IMR-90 (cell line): Measurements from ENCODE around the gene TLX1. TPM values are rescaled to one million over a fixed set of nuclear protein-coding genes. Genes with fewer than 3 reads are reported as not detected.
A peak's percentile ranks its signal among the peaks of the same experiment; 100 is the strongest.

Experiments
- ATAC-seq: fragments of 200-7000 bp; cut with Tn5 transposase; 2 replicates; pipeline ENCODE4 v1.9.1; 2020; ENCODE audit warnings: low read depth, mild to moderate bottlenecking, moderate library complexity
- BruUV-seq: library from RNA; stranded (reverse); fragments of 400-500 nt; replicated peaks from 2 replicates; lab custom pipeline; 2021; lab: Mats Ljungman, UMichigan
- CTCF ChIA-PET: fragments of 300-600 bp; formaldehyde crosslinking; extraction: SDS; loops from one replicate; lab custom pipeline; 2021; ENCODE audit warnings: antibody characterized with exemption; lab: Yijun Ruan, JAX
- POLR2A ChIA-PET: fragments of 300-600 bp; sonication (Branson Sonifier 250); formaldehyde crosslinking; loops from one replicate; lab custom pipeline; 2022; ENCODE audit warnings: antibody characterized with exemption; ENCODE audit not compliant: unreplicated experiment; lab: Charles Lee
- DNase-seq: peaks from one replicate; pipeline ENCODE4 v3.0.0; 2013
- H2AFZ ChIP-seq: replicated peaks from 2 replicates; pipeline ENCODE3; 2013; ENCODE audit warnings: low read length, mild to moderate bottlenecking; ENCODE audit not compliant: poor library complexity
- H2AK5ac ChIP-seq: 2 replicates; pipeline ENCODE4 v1.6.1; 2013; ENCODE audit warnings: low read depth, low read length, inconsistent platforms
- H2AK9ac ChIP-seq: replicated peaks from 2 replicates; pipeline ENCODE3; 2013; ENCODE audit warnings: mild to moderate bottlenecking, low read depth, low read length, moderate library complexity; ENCODE audit not compliant: poor library complexity
- H2BK120ac ChIP-seq: 2 replicates; pipeline ENCODE4 v1.6.1; 2013; ENCODE audit warnings: low read depth, low read length, inconsistent platforms
- H2BK15ac ChIP-seq: 3 replicates; pipeline ENCODE4 v1.6.1; 2013; ENCODE audit warnings: low read depth, low read length, inconsistent platforms
- H2BK20ac ChIP-seq: 2 replicates; pipeline ENCODE4 v1.6.1; 2013; ENCODE audit warnings: low read depth, mild to moderate bottlenecking, inconsistent platforms, low read length, moderate library complexity
- H2BK5ac ChIP-seq: 2 replicates; pipeline ENCODE4 v1.6.1; 2013; ENCODE audit warnings: mild to moderate bottlenecking, low read depth, low read length, inconsistent platforms; ENCODE audit not compliant: poor library complexity, severe bottlenecking
- H3K14ac ChIP-seq: replicated peaks from 2 replicates; pipeline ENCODE4 v1.6.1; 2013; ENCODE audit warnings: low read depth, low read length, inconsistent platforms
- H3K18ac ChIP-seq: 2 replicates; pipeline ENCODE4 v1.6.1; 2013; ENCODE audit warnings: low read depth, low read length, control low read depth
- H3K23ac ChIP-seq: 2 replicates; pipeline ENCODE4 v1.6.1; 2013; ENCODE audit warnings: low read depth, low read length, inconsistent platforms
- H3K27ac ChIP-seq: 2 replicates; pipeline ENCODE4 v1.5.1; 2013; ENCODE audit warnings: mild to moderate bottlenecking, control low read depth, low read length; ENCODE audit not compliant: insufficient read depth
- H3K27me3 ChIP-seq: 2 replicates; pipeline ENCODE4 v1.6.1; 2013; ENCODE audit warnings: low read length; ENCODE audit not compliant: control insufficient read depth, insufficient read depth
- H3K36me3 ChIP-seq: 2 replicates; pipeline ENCODE4 v1.6.1; 2013; ENCODE audit warnings: low read length, mixed read lengths; ENCODE audit not compliant: control insufficient read depth, insufficient read depth
- H3K4ac ChIP-seq: 2 replicates; pipeline ENCODE4 v1.6.1; 2013; ENCODE audit warnings: low read depth, low read length, inconsistent platforms
- H3K4me1 ChIP-seq: 2 replicates; pipeline ENCODE4 v1.6.1; 2013; ENCODE audit warnings: low read length, mixed read lengths; ENCODE audit not compliant: control insufficient read depth, insufficient read depth
- H3K4me2 ChIP-seq: 2 replicates; pipeline ENCODE4 v1.6.1; 2013; ENCODE audit warnings: low read depth, mild to moderate bottlenecking, control low read depth, low read length, moderate library complexity
- H3K4me3 ChIP-seq: 2 replicates; pipeline ENCODE4 v1.5.1; 2013; ENCODE audit warnings: low read depth, mild to moderate bottlenecking, control low read depth, low read length, moderate library complexity; ENCODE audit not compliant: insufficient read depth
- H3K56ac ChIP-seq: 2 replicates; pipeline ENCODE4 v1.6.1; 2013; ENCODE audit warnings: low read length, inconsistent platforms; ENCODE audit not compliant: insufficient read depth; ENCODE audit errors: extremely low read depth
- H3K79me1 ChIP-seq, 2 experiments: 2 replicates each; pipeline ENCODE4 v1.6.1; 2013; ENCODE audit warnings: low read length in 2 of 2, inconsistent platforms in 1 of 2, low read depth in 1 of 2
- H3K9ac ChIP-seq: 2 replicates; pipeline ENCODE4 v1.6.1; 2013; ENCODE audit warnings: low read depth, low read length, control low read depth
- H3K9me1 ChIP-seq: 2 replicates; pipeline ENCODE4 v1.6.1; 2013; ENCODE audit warnings: low read length, inconsistent platforms; ENCODE audit not compliant: insufficient read depth
- H3K9me3 ChIP-seq: 2 replicates; pipeline ENCODE4 v1.6.1; 2013; ENCODE audit warnings: low read length; ENCODE audit not compliant: control insufficient read depth, insufficient read depth
- H4K20me1 ChIP-seq: 2 replicates; pipeline ENCODE4 v1.6.1; 2013; ENCODE audit warnings: low read length, inconsistent platforms; ENCODE audit not compliant: insufficient read depth
- H4K5ac ChIP-seq: 2 replicates; pipeline ENCODE4 v1.6.1; 2013; ENCODE audit warnings: mild to moderate bottlenecking, low read depth, low read length, control low read depth
- H4K8ac ChIP-seq, 2 experiments: 2 replicates each; pipeline ENCODE4 v1.6.1; 2013; ENCODE audit warnings: low read depth in 2 of 2, low read length in 2 of 2, control low read depth in 1 of 2, inconsistent platforms in 1 of 2
- H4K91ac ChIP-seq: 2 replicates; pipeline ENCODE4 v1.6.1; 2013; ENCODE audit warnings: low read depth, low read length, inconsistent platforms; ENCODE audit not compliant: insufficient read depth
- CHD1 ChIP-seq: IDR thresholded peaks from 2 replicates; pipeline ENCODE4 v1.6.1; 2012; ENCODE audit warnings: low read depth, low read length, improper control_type of control experiment
- CTCF ChIP-seq: conservative IDR thresholded peaks from 2 replicates; pipeline ENCODE4 v1.5.1; 2012; ENCODE audit warnings: mild to moderate bottlenecking, low read depth, low read length, improper control_type of control experiment
- MAFK ChIP-seq: IDR thresholded peaks from 2 replicates; pipeline ENCODE4 v1.6.1; 2012; ENCODE audit warnings: low read depth, low read length, improper control_type of control experiment
- MAZ ChIP-seq: IDR thresholded peaks from 2 replicates; pipeline ENCODE4 v1.6.1; 2012; ENCODE audit warnings: low read depth, mild to moderate bottlenecking, low read length, improper control_type of control experiment, moderate library complexity, borderline replicate concordance
- MXI1 ChIP-seq: IDR thresholded peaks from 2 replicates; pipeline ENCODE4 v1.6.1; 2012; ENCODE audit warnings: low read depth, mild to moderate bottlenecking, low read length, moderate library complexity, borderline replicate concordance
- POLR2A ChIP-seq: IDR thresholded peaks from 2 replicates; pipeline ENCODE4 v1.6.1; 2012; ENCODE audit warnings: mild to moderate bottlenecking, low read depth, low read length
- RCOR1 ChIP-seq: IDR thresholded peaks from 2 replicates; pipeline ENCODE4 v1.6.1; 2012; ENCODE audit warnings: mild to moderate bottlenecking, low read length, improper control_type of control experiment; ENCODE audit not compliant: insufficient replicate concordance
- SMC3 ChIP-seq: fragments of 150-350 bp; IDR thresholded peaks from 2 replicates; pipeline ENCODE4 v1.6.1; 2016; ENCODE audit warnings: low read depth, mild to moderate bottlenecking, antibody characterized with exemption, low read length, moderate library complexity
- WGBS, 2 experiments: methylation state at CpG; one replicate each; pipeline versions ENCODE4 v1.1.5 to v1.1.7; 2013; ENCODE audit warnings: missing lambda C conversion rate in 2 of 2; ENCODE audit not compliant: insufficient read length in 1 of 2; ENCODE audit errors: extremely low coverage in 2 of 2; 5-methylcytosine and 5-hydroxymethylcytosine counted together
- dilution Hi-C: fragments of 300-500 bp; cut with HindIII; formaldehyde crosslinking; loops from one replicate; pipeline ENCODE4 v1.14.3; 2018; ENCODE audit warnings: low sequenced_read_pairs; ENCODE audit not compliant: unreplicated experiment
- in situ Hi-C: fragments of 300-500 bp; cut with MboI; formaldehyde crosslinking; loops from 3 replicates; pipeline ENCODE4 v1.14.3; 2019; ENCODE audit warnings: low sequenced_read_pairs, inconsistent platforms, mixed read lengths
- intact Hi-C: fragments of 100-400 bp; cut with micrococcal nuclease; formaldehyde crosslinking; loops from 2 replicates; pipeline ENCODE4 v1.10.0; 2022
- polyA plus RNA-seq, 3 experiments: library from polyadenylated mRNA; depleted of rRNA; stranded (reverse); fragments of >200 nt; gene quantifications; 2 replicates each; pipeline ENCODE4 v1.2.3, GENCODE V29; 2012; ENCODE audit warnings: low replicate concordance in 1 of 3
- total RNA-seq: library from RNA; depleted of rRNA; stranded (reverse); fragments of >200 nt; gene quantifications from 2 replicates; pipeline ENCODE4 v1.2.3, GENCODE V29; 2012

TLX1 gene
- total and polyA plus RNA-seq, 2 of the 4 experiments (the other 2 are of a cell fraction) = not detected

GRCh38 chr10:101142533-101143344, 11.6 kb downstream of the TLX1 start:
- Histone ChIP-seq H4K20me1 (peaks cover 12% of the 10 kb centered on the region; the same call in 1 of the 2 replicates), H3K79me1 (no peaks in the 10 kb centered on the region), H3K9ac (no peak overlapping the region), H2AFZ (peak overlapping the region; percentile 69), H2AK9ac (no peak overlapping the region), H2BK120ac (no peak overlapping the region), H3K18ac (no peak overlapping the region), H2BK15ac (no peak overlapping the region), H2AK5ac (no peak overlapping the region), H3K4me2 (peak overlapping the region; percentile 64), H3K9me1 (peaks cover 2% of the 10 kb centered on the region; the same call in 1 of the 2 replicates), H4K8ac (no peak overlapping the region), H3K9me3 (no peaks in the 10 kb centered on the region), H3K36me3 (no peaks in the 10 kb centered on the region), H3K14ac (no peak overlapping the region), H3K4me1 (no peaks in the 10 kb centered on the region), H3K27ac (no peak overlapping the region), H4K5ac (no peak overlapping the region), H2BK20ac (no peak overlapping the region), H3K4me3 (no peak overlapping the region), H3K23ac (no peak overlapping the region), H3K56ac (no peak overlapping the region), H2BK5ac (no peak overlapping the region), H3K4ac (no peak overlapping the region), H3K27me3 (peaks cover 92% of the 10 kb centered on the region), H4K91ac (no peak overlapping the region)
- TF ChIP-seq MAZ (no peak), RCOR1 (no peak), CHD1 (no peak), SMC3 (no peak), POLR2A (no peak), MAFK (no peak), MXI1 (no peak), CTCF (no peak)
- 7% methylated on average over 6 of the region's 28 CpGs; no CpG with 5 or more reads in 1 of the 2 experiments for WGBS, 2 experiments
- DNase-seq (no peak), ATAC-seq (no peak; the same call in 1 of the 2 replicates)
- in situ Hi-C loops (loop anchor here (5.0 kb wide), 1 partner anchor 45 kb away; no protein-coding TSS in a partner anchor), intact Hi-C loops (loop anchor here (1.0 to 2.0 kb wide), 3 partner anchors 47 to 101 kb away; partner anchors contain the start of gene KAZALD1), dilution Hi-C loops (no loop called here)
- no TSS peak for BruUV-seq
- POLR2A ChIA-PET = interaction anchor here (1.1 kb wide), 1 partner anchor 81 kb away, joined by 3 read pairs; the partner anchor contains the start of gene KAZALD1
- CTCF ChIA-PET = interaction anchor here (0.8 to 1.9 kb wide), 28 partner anchors 10 to 125 kb away, joined by 3 to 15 read pairs (median 5); partner anchors contain the start of gene KAZALD1
